H9 (cell line): ENCODE data around the gene AP2S1. TPM values are rescaled to one million over a fixed set of nuclear protein-coding genes. Genes with fewer than 3 reads are reported as not detected.

ENCODE experiments used
- DNase-seq: peaks from one replicate; pipeline ENCODE4 v3.0.0-alpha.2; 2017
- H2AFZ ChIP-seq: one replicate; pipeline ENCODE4 v1.6.1; 2013; ENCODE audit warnings: mild to moderate bottlenecking, low read length, control low read depth, moderate library complexity
- H2AK5ac ChIP-seq: 2 replicates; pipeline ENCODE4 v1.6.1; 2013; ENCODE audit warnings: low read length, control low read depth, mixed read lengths; ENCODE audit not compliant: insufficient read length
- H2BK120ac ChIP-seq: one replicate; pipeline ENCODE4 v1.6.1; 2013; ENCODE audit warnings: low read depth, mild to moderate bottlenecking, low read length, control low read depth, inconsistent platforms; ENCODE audit not compliant: poor library complexity, severe bottlenecking
- H2BK12ac ChIP-seq: 2 replicates; pipeline ENCODE4 v1.6.1; 2013; ENCODE audit warnings: low read length, control low read depth, mixed read lengths, low read depth; ENCODE audit not compliant: insufficient read length
- H2BK15ac ChIP-seq: 2 replicates; pipeline ENCODE4 v1.6.1; 2013; ENCODE audit warnings: low read depth, low read length, control low read depth
- H2BK20ac ChIP-seq: one replicate; pipeline ENCODE4 v1.6.1; 2013; ENCODE audit warnings: low read depth, mild to moderate bottlenecking, low read length, control low read depth, inconsistent platforms; ENCODE audit not compliant: poor library complexity, severe bottlenecking
- H2BK5ac ChIP-seq: 2 replicates; pipeline ENCODE4 v1.6.1; 2013; ENCODE audit warnings: low read length, control low read depth, mixed read lengths; ENCODE audit not compliant: insufficient read length
- H3K14ac ChIP-seq: 2 replicates; pipeline ENCODE4 v1.6.1; 2013; ENCODE audit warnings: low read length, control low read depth; ENCODE audit not compliant: insufficient read depth
- H3K18ac ChIP-seq: 2 replicates; pipeline ENCODE4 v1.6.1; 2013; ENCODE audit warnings: low read depth, mild to moderate bottlenecking, mixed read lengths, low read length, control low read depth; ENCODE audit not compliant: insufficient read length
- H3K23ac ChIP-seq: 2 replicates; pipeline ENCODE4 v1.6.1; 2013; ENCODE audit warnings: low read length, control low read depth, mixed read lengths, low read depth; ENCODE audit not compliant: insufficient read length
- H3K23me2 ChIP-seq: 2 replicates; pipeline ENCODE4 v1.6.1; 2013; ENCODE audit warnings: low read depth, mild to moderate bottlenecking, mixed read lengths, low read length, control low read depth; ENCODE audit not compliant: insufficient read length, poor library complexity, severe bottlenecking
- H3K27ac ChIP-seq: 2 replicates; pipeline ENCODE4 v1.5.1; 2013; ENCODE audit warnings: low read length, control low read depth, mixed read lengths, low read depth; ENCODE audit not compliant: insufficient read length
- H3K27me3 ChIP-seq: 2 replicates; pipeline ENCODE4 v1.6.1; 2013; ENCODE audit warnings: low read length, control low read depth, inconsistent platforms; ENCODE audit not compliant: insufficient read depth
- H3K4ac ChIP-seq: 2 replicates; pipeline ENCODE4 v1.6.1; 2013; ENCODE audit warnings: low read depth, mild to moderate bottlenecking, control low read depth, inconsistent platforms, low read length, moderate library complexity
- H3K4me1 ChIP-seq: 2 replicates; pipeline ENCODE4 v1.6.1; 2013; ENCODE audit warnings: low read length, control low read depth, inconsistent platforms; ENCODE audit not compliant: insufficient read depth
- H3K4me2 ChIP-seq: 2 replicates; pipeline ENCODE4 v1.6.1; 2013; ENCODE audit warnings: low read length, control low read depth, mixed read lengths; ENCODE audit not compliant: insufficient read length, insufficient read depth
- H3K56ac ChIP-seq: 2 replicates; pipeline ENCODE4 v1.6.1; 2013; ENCODE audit warnings: low read depth, mild to moderate bottlenecking, mixed read lengths, low read length, control low read depth; ENCODE audit not compliant: insufficient read length
- H3K79me1 ChIP-seq: 2 replicates; pipeline ENCODE4 v1.6.1; 2013; ENCODE audit warnings: low read depth, mild to moderate bottlenecking, moderate library complexity, low read length, control low read depth, inconsistent platforms; ENCODE audit not compliant: insufficient read depth, poor library complexity, severe bottlenecking
- H3K79me2 ChIP-seq: 2 replicates; pipeline ENCODE4 v1.6.1; 2013; ENCODE audit warnings: low read length, control low read depth, inconsistent platforms; ENCODE audit not compliant: insufficient read depth
- H3K9ac ChIP-seq: 2 replicates; pipeline ENCODE4 v1.6.1; 2013; ENCODE audit warnings: low read length, control low read depth, mixed read lengths; ENCODE audit not compliant: insufficient read length; ENCODE audit errors: extremely low read depth
- H3K9me3 ChIP-seq: one replicate; pipeline ENCODE4 v1.6.1; 2013; ENCODE audit warnings: low read depth, low read length, inconsistent platforms; ENCODE audit not compliant: control insufficient read depth
- H3T11ph ChIP-seq: one replicate; pipeline ENCODE4 v1.6.1; 2013; ENCODE audit warnings: mild to moderate bottlenecking, low read length, control low read depth, inconsistent platforms
- H4K20me1 ChIP-seq: one replicate; pipeline ENCODE4 v1.6.1; 2013; ENCODE audit not compliant: control insufficient read depth, insufficient read length, insufficient read depth
- H4K5ac ChIP-seq: 2 replicates; pipeline ENCODE4 v1.6.1; 2013; ENCODE audit warnings: low read depth, mild to moderate bottlenecking, mixed read lengths, low read length, control low read depth; ENCODE audit not compliant: insufficient read length
- H4K8ac ChIP-seq: replicated peaks from 2 replicates; pipeline ENCODE4 v1.6.1; 2013; ENCODE audit warnings: low read length, control low read depth, mixed read lengths, low read depth; ENCODE audit not compliant: insufficient read length
- H4K91ac ChIP-seq: 2 replicates; pipeline ENCODE4 v1.6.1; 2013; ENCODE audit warnings: low read depth, mild to moderate bottlenecking, moderate library complexity, mixed read lengths, low read length, control low read depth; ENCODE audit not compliant: insufficient read length
- H3K27ac Mint-ChIP-seq, 3 experiments: 2 replicates in 2 of 3; 3 replicates in 1 of 3; pipeline ENCODE4 v1.8.0; 2020 to 2021; ENCODE audit warnings: mixed read lengths in 3 of 3, mild to moderate bottlenecking in 1 of 3, moderate library complexity in 1 of 3
- H3K27me3 Mint-ChIP-seq: 2 replicates; pipeline ENCODE4 v1.8.0; 2021; ENCODE audit warnings: low read depth, mild to moderate bottlenecking, moderate library complexity, mixed read lengths
- H3K36me3 Mint-ChIP-seq, 3 experiments: 2 replicates in 2 of 3; 3 replicates in 1 of 3; pipeline ENCODE4 v1.8.0; 2020 to 2021; ENCODE audit warnings: low read depth in 3 of 3, mixed read lengths in 3 of 3; ENCODE audit not compliant: insufficient read depth in 1 of 3
- H3K4me1 Mint-ChIP-seq, 2 experiments: 2 replicates each; pipeline ENCODE4 v1.8.0; 2020; ENCODE audit warnings: mixed read lengths in 2 of 2
- H3K4me3 Mint-ChIP-seq, 2 experiments: 2 replicates in 1 of 2; 3 replicates in 1 of 2; pipeline ENCODE4 v1.8.0; 2020 to 2021; ENCODE audit warnings: mild to moderate bottlenecking in 2 of 2, mixed read lengths in 2 of 2, moderate library complexity in 1 of 2
- H3K9me3 Mint-ChIP-seq, 2 experiments: 2 replicates in 1 of 2; 3 replicates in 1 of 2; pipeline ENCODE4 v1.8.0; 2020; ENCODE audit warnings: mild to moderate bottlenecking in 2 of 2, mixed read lengths in 2 of 2, moderate library complexity in 1 of 2
- CTCF ChIP-seq: fragments of 200-600 bp; sonication (generic); conservative IDR thresholded peaks from 3 replicates; pipeline ENCODE4 v1.8.0; 2021; ENCODE audit warnings: antibody characterized with exemption, mild to moderate bottlenecking
- WGBS: extraction: QIAGEN DNeasy Blood & Tissue Kit; methylation state at CpG from one replicate; pipeline ENCODE4 v1.1.7; 2013; ENCODE audit warnings: missing lambda C conversion rate, low lambda C conversion rate, mixed read lengths; ENCODE audit not compliant: insufficient read length; ENCODE audit errors: extremely low coverage; 5-methylcytosine and 5-hydroxymethylcytosine counted together
- total RNA-seq: library from RNA; stranded (reverse); gene quantifications from 2 replicates; pipeline ENCODE4 v1.2.1, GENCODE V29; 2021

The AP2S1 gene
- total RNA-seq, 1 experiment from 2014 or later: 193 TPM

- no peak overlapping the region for H3K4me3 Mint-ChIP-seq
- peak overlapping the region; percentile 44 to 51 (median 44); a peak in 3 of 7 replicates for H3K27ac Mint-ChIP-seq
- no peak overlapping the region for H3K18ac ChIP-seq
- H2AK5ac ChIP-seq: no peak overlapping the region
- H4K91ac ChIP-seq: no peak overlapping the region
- H3T11ph ChIP-seq: no peak overlapping the region
- no peak overlapping the region for H4K8ac ChIP-seq
- no peaks in the 10 kb centered on the region for H3K4me1 ChIP-seq
- no peak overlapping the region for H3K4ac ChIP-seq
- no peaks in the 10 kb centered on the region for H3K27me3 ChIP-seq
- H3K23ac ChIP-seq: no peak overlapping the region
- H3K14ac ChIP-seq: no peak overlapping the region
- H2BK20ac ChIP-seq: no peak overlapping the region
- DNase-seq: no peak
- H3K9me3 Mint-ChIP-seq: no peaks in the 10 kb centered on the region; a peak in 2 of 5 replicates
- no peaks in the 10 kb centered on the region for H4K20me1 ChIP-seq
- H3K56ac ChIP-seq: no peak overlapping the region
- H3K27ac ChIP-seq: no peak overlapping the region
- no peaks in the 10 kb centered on the region for H3K9me3 ChIP-seq
- H3K4me2 ChIP-seq: no peak overlapping the region
- H3K27me3 Mint-ChIP-seq: no peaks in the 10 kb centered on the region
- H3K79me2 ChIP-seq: no peaks in the 10 kb centered on the region
- peaks cover 21 to 56% (median 45%) of the 10 kb centered on the region in 3 experiments; a peak in 6 of 7 replicates for H3K36me3 Mint-ChIP-seq
- no peak overlapping the region for H2AFZ ChIP-seq
- H2BK120ac ChIP-seq: no peak overlapping the region
- H4K5ac ChIP-seq: no peak overlapping the region
- no peaks in the 10 kb centered on the region for H3K4me1 Mint-ChIP-seq
- H2BK5ac ChIP-seq: no peak overlapping the region
- no peak overlapping the region for H3K9ac ChIP-seq
- no peak for TF ChIP-seq CTCF
- no peaks in the 10 kb centered on the region for H3K23me2 ChIP-seq
- H3K79me1 ChIP-seq: no peaks in the 10 kb centered on the region
- H2BK15ac ChIP-seq: no peak overlapping the region
- H2BK12ac ChIP-seq: no peak overlapping the region
- WGBS: no CpG with 5 or more reads among the region's 12 CpGs
Observed at GRCh38 chr19:46839752-46840497, 10.7 kb downstream of the AP2S1 start.
